Limb (tissue), 2 donors: ENCODE measurements around the gene EPB41L5.
"Not testable (repeated sequence)": the region's sequence is repeated elsewhere in the genome, so short reads cannot be mapped to it uniquely, and the experiment has no call there.

Experiments
- DNase-seq, 2 donors: peaks; one replicate each; pipeline ENCODE4 v3.0.0-alpha.2; 2016; ENCODE audit errors: extremely low spot score in 2 of 2

The EPB41L5 gene

DNA sequence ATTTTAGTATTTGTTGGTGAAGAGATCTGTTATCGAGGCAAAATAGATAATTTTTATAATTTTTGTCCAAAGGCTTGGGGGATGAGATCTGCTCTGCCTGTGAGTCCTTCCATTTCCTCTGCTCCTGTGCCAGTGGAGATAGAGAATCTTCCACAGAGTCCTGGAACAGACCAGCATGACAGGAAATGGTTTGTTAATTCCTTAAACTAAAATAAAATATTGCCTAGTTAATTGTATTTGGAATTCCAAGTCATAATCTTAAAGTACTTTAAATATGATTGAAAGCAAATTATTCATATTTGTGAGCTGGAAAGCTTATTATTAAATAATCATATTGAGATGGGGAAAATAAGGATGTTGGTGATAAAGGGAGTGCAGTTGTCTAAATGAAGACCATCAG is 87.8 kb downstream of the EPB41L5 start:
- DNase-seq: no peak

GRCh38 chr2:120103723-120104467 is 91.0 kb downstream of the EPB41L5 start:
- DNase-seq: no peak

DNA sequence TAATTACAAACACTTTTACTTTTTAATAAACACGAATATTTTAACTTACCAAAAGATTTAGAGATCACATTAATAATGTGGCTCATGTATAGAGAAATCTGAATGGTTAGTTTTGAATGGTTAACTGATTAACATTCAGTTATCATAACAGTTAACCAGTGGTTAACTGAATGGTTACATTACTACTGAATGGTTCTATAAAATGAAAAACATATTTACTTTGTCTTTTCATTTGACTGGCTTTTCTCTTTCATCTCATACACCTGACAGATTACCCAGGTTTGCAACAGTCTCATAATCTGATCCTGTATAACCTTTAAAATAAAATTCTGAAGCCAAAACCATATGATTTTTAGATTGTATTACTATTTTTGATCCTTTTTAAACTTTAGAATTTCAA is 91.9 kb downstream of the EPB41L5 start:
- no peak for DNase-seq

DNA sequence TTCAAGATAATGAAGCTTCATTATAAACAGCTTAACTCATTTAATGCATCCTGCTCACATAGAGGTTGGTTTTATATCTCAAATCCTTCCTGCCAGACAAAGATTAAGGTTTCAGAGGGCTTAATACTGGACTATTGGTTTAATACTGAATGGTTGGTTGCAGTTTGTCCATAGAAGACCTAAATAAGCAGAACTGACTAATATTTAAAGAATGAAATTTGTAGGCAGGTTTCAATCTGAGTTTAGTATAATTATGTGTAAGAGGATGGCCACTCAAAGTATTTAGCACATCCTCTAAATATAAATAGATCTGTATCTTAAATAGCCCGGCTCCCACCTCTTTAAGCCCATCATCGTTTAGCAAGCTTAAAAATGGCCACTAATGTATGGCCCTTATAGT is 92.5 kb downstream of the EPB41L5 start:
- no peak for DNase-seq

- DNase-seq: peak in 1 of 2 donors; percentile 15
Observed at GRCh38 chr2:120108049-120108448, 95.2 kb downstream of the EPB41L5 start.

DNA sequence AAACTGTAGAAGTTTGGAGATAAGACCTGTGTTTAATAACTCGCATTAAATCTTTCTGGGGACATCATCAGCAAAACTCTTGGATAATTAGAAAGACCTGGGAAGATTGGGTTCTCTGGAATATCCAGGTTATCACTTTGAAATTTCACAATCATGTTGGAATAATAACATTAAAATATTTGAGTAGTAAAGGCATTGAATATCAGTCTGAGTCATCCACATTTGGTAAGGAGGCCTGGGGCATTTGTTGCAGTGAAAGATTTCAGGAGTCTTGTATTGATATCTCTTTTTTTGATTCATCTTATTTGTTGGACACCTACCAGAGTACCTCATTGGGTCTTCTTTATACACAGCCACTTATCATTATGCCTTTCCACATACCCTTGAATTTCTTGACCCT is 95.9 kb downstream of the EPB41L5 start:
- no peak for DNase-seq

- DNase-seq: peak in 1 of 2 donors; percentile 7
Observed at GRCh38 chr2:120109186-120110061, 96.5 kb downstream of the EPB41L5 start.

- DNase-seq: no peak
Observed at GRCh38 chr2:120110062-120110362, 97.1 kb downstream of the EPB41L5 start.

DNA sequence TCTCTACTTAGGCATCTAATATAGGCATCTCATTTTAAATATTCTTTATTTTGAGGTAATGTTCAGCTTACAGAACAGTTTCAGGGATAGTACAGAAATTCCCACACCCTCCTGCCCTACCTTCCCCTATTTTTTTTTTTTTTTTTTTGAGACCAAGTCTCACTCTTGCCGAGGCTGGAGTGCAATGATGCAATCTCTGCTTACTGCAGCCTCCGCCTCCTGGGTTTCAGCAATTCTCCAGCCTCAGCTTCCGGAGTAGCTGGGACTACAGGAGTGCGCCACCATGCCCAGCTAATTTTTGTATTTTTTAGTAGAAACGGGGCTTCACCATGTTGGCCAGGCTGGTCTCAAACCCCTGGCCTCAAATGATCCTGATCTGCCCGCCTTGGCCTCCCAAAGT is 97.6 kb downstream of the EPB41L5 start:
- no peak for DNase-seq

GRCh38 chr2:120111193-120111592 is 98.3 kb downstream of the EPB41L5 start:
- DNase-seq: no peak

GRCh38 chr2:120118018-120118417 is 105.1 kb downstream of the EPB41L5 start:
- DNase-seq: no peak

GRCh38 chr2:120118471-120118870 is 105.6 kb downstream of the EPB41L5 start:
- DNase-seq: no peak

- not testable (repeated sequence) for DNase-seq
Observed at GRCh38 chr2:120121337-120121736, 108.5 kb downstream of the EPB41L5 start.

DNA sequence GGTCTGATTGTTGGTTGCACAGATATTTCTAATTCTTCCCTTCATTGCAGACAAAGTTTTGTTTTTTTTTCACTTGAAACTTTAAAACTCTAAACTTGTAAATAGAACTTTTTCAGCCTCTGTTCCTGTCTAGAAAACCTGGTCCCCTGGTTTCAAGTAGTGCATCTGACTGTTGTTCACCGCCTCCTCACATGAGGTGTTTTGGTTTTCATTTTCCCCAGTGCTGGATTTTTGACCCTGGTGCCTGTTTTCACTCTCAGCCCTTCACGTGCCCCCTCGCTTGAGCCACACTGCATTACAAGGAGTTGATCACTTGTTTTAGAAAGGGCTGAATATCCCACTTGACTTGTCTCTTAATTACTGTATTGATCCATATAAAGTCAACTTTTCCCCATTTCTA is 110.2 kb downstream of the EPB41L5 start:
- no peak for DNase-seq

- no peak for DNase-seq
Observed at GRCh38 chr2:120125195-120125594, 112.3 kb downstream of the EPB41L5 start.

GRCh38 chr2:120128216-120128615 is 115.3 kb downstream of the EPB41L5 start:
- DNase-seq: no peak

DNA sequence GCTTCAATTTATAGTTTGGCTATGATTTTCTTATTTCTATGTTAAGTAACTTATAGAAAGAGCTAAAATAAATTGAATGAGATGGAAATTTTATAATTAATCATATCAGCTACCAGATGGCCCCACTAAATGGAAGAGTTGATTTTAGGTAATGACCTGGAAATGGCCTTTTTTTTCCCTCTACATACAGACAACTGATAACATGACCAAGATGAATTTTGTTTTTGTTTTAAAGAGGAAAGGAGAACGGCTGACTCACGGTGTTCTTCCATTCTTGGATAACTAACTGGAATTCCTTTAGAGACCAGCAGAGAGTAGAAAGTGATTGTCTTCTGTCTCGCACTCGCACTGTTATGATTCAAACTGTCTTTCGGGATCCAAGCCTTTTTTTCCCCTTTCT is 119.3 kb downstream of the EPB41L5 start:
- DNase-seq: no peak

DNA sequence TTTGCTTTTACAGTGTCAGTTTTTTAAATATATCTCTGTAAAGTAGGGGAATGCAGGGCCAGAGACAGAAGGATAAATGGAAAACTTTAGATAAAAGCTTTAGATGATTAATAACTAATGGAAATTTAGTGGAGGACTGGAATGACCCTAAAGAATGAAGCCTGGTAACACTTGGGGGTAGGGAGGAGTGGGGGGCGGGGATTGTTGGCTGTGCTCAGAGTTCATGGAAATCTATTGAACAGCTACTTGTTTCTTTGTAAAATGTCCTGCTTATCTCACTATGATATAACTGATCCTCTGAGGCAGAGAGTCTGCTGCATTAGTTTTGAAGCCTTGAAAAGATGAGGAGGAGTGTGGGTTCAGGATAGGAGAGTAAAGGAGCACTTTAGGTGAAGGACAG is 119.8 kb downstream of the EPB41L5 start:
- DNase-seq: no peak

GRCh38 chr2:120133572-120134244 is 120.8 kb downstream of the EPB41L5 start:
- no peak for DNase-seq

- no peak for DNase-seq
Observed at GRCh38 chr2:120134263-120134662, 121.4 kb downstream of the EPB41L5 start.

- not testable (repeated sequence) for DNase-seq
Observed at GRCh38 chr2:120135013-120135412, 122.1 kb downstream of the EPB41L5 start.

DNA sequence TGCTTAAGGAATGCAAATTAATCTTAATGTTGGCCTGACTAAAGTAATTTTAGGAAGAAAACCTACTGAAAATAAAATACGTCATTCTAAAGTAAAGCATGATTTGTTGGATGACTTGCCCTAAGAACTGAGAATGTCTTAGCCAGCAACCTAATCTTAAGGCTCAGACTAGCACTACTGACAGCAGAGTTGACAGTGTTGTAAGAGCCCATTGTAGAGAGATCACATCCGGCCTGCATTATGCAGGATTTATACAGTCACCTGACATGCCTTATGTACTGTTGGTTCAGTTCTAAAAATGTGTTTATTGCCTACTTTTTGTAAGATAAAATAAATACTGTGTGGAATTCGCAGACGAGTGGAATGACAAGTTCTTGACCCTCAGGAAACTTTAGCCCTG is 128.0 kb downstream of the EPB41L5 start:
- no peak for DNase-seq
